IPS-18c (cell line): Measurements from ENCODE around the gene NEGR1.

Experiments
- H3K4me3 ChIP-seq: 2 replicates; pipeline ENCODE4 v1.7.0; 2013; ENCODE audit warnings: low read depth, mild to moderate bottlenecking, low read length, moderate library complexity; ENCODE audit not compliant: insufficient read depth
- H3K9me3 ChIP-seq: one replicate; pipeline ENCODE4 v1.6.1; 2013; ENCODE audit warnings: mild to moderate bottlenecking, low read length, moderate library complexity; ENCODE audit not compliant: control insufficient read depth, insufficient read depth

NEGR1 gene

GRCh38 chr1:72282271-72283021 lies at the start of gene NEGR1:
Gene NEGR1, minus strand, starts transcription at chr1:72282539.
- peak within 1 kb of the TSS; percentile 84 for H3K4me3 ChIP-seq

DNA sequence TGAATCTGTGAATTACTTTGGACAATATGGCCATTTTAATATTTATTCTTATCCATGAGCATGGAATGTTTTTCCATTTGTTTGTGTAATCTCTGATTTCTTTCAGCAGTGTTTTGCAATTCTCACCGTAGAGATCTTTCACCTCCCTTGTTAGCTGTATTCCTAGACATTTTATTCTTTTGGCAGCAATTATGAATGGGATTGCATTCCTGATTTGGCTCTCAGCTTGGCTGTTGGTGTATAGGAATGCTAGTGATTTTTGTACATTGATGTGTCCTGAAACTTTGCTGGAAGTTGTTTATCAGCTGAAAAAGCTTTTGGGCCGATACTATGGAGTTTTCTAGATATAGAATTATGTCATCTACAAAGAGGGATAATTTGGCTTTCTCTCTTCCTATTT lies 44.2 kb upstream of the NEGR1 start:
- no peaks in the 10 kb centered on the region for H3K9me3 ChIP-seq
- H3K4me3 ChIP-seq = no peak overlapping the region

More at GRCh38 chr1:72282271-72283021, at the start of gene NEGR1:
- no peaks in the 10 kb centered on the region for H3K9me3 ChIP-seq

DNA sequence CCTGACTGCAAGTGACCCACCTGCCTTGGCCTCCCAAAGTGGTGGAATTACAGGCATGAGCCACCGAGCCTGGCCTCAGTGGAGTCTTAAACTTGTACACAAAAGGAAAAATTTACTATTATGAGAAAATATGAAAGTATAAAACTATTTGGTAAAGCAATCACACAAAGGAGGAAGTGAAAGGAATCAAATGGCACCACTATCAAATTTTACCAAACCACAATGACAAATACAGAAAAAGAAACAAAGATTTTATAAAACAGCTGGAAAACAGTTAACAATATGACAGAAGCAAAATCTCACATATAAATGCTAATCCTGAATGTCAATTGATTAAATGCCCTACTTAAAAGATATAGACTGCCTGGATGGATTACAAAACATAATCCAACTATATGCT lies 42.1 kb upstream of the NEGR1 start:
- Histone ChIP-seq H3K9me3 (no peaks in the 10 kb centered on the region), H3K4me3 (no peak overlapping the region)

DNA sequence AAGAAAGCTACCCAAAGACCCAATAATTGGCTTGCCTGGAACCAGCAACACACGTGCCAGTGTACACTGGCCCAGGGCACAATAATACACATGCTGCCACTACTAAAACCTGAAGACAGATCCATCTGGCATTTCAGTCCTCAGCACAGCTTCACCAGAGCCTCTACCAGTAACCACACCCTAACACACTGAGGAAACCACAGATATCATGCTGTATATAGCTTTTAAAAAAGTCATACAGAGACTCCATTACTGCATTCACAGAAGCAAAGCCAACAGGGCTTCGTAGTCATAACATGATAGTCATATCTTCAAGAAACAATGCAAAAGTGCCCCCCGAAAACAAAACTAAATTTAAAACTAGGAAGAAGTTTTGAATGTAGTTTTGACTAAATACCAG lies 40.6 kb upstream of the NEGR1 start:
- no peaks in the 10 kb centered on the region for H3K9me3 ChIP-seq
- no peak overlapping the region for H3K4me3 ChIP-seq

- no peak overlapping the region for H3K4me3 ChIP-seq
- H3K9me3 ChIP-seq = no peaks in the 10 kb centered on the region
Measured at GRCh38 chr1:72296501-72296900, 14.2 kb upstream of the NEGR1 start.

DNA sequence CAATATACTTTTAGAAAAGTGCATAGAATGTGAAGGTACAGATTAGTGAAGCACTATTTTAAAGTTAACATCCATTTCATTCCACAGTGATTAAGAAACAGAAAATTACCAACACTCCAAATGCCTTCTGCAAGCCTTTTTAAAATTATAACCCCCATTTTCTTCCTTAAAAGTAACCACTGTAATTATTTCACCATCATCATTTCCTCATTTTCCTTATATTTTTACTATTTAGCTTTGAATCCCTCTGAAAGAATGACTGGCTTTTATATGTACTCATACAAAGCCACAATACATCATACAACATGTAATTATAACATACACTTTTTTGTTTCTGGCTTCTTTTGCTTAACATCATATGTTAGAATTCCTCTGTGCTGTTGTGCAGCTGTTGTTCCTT lies 6.5 kb upstream of the NEGR1 start:
- Histone ChIP-seq H3K9me3 (no peaks in the 10 kb centered on the region), H3K4me3 (no peak overlapping the region)

- no peaks in the 10 kb centered on the region for H3K9me3 ChIP-seq
- H3K4me3 ChIP-seq = no peak overlapping the region
Measured at GRCh38 chr1:72286401-72286800, 4.1 kb upstream of the NEGR1 start.

GRCh38 chr1:72285074-72285425 lies 2.7 kb upstream of the NEGR1 start:
- peak overlapping the region; percentile 84; the same call in 1 of the 2 replicates for H3K4me3 ChIP-seq

GRCh38 chr1:72284348-72285073 lies 2.2 kb upstream of the NEGR1 start:
- peak overlapping the region; percentile 84 for H3K4me3 ChIP-seq
- no peaks in the 10 kb centered on the region for H3K9me3 ChIP-seq

More at GRCh38 chr1:72285074-72285425, 2.7 kb upstream of the NEGR1 start:
- no peaks in the 10 kb centered on the region for H3K9me3 ChIP-seq

DNA sequence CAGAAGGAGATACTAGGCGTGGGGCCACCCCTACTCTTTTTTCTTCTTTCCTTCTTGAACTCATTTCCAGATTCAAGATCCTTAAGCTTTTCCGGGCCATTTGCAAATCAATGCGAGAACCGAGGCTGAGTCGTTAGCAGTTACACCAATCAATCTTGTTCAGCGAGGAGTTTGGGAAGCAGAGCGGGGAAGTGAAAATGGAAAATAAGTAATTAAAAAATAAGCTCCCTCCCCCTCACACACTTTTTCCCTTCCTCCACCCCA lies 1.7 kb upstream of the NEGR1 start:
- H3K9me3 ChIP-seq = no peaks in the 10 kb centered on the region
- H3K4me3 ChIP-seq = peak overlapping the region; percentile 84

- Histone ChIP-seq H3K4me3 (peak overlapping the region; percentile 84), H3K9me3 (no peaks in the 10 kb centered on the region)
Measured at GRCh38 chr1:72283307-72284083, 1.2 kb upstream of the NEGR1 start.

DNA sequence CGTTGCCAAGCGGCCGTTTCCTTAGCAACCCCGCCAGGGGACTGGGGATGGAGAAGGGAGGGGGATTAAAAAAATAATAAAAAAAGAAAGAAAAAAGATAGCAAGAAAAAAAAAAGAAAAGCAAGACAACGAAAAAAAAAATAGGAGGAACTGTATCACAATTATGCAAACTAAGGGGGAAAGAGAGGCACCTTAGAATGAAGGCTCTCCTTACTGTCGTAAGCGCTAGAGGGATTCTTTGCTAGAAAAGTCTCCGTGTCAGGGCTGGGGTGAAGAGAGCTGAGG lies 625 bp upstream of the NEGR1 start:
- Histone ChIP-seq H3K4me3 (peak overlapping the region; percentile 84), H3K9me3 (no peaks in the 10 kb centered on the region)

DNA sequence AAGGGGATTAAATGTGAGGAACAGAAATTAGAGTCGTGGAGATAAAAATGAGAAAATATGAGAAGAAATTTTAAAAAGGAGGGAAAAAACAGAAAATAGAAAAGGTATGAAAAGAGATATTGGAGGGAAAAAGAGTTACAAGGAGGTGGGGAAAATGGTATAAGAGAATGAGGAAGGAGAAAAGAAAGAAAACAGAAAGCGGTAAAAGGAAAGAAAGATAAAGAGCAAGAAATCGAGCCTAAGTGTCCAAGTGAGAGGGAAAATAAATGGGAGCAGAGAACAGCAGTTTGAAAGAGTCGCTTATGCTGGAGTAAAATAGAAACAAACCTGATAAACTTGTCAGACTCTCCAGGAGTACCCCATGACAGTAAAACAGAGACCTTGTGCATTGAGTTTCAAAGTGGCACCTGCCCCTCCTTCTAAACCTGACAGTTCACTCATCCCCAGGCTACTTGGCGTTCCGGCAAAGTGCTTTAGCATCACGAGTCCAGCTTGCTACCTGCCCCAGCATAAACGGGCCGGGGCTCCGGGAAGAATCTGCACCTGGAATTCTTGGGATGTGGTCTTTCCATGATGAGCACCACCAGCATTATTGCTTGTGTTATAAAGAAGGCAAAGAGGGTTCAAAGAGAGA lies 585 bp downstream of the NEGR1 start:
- Histone ChIP-seq H3K9me3 (no peaks in the 10 kb centered on the region), H3K4me3 (peak overlapping the region; percentile 84)

DNA sequence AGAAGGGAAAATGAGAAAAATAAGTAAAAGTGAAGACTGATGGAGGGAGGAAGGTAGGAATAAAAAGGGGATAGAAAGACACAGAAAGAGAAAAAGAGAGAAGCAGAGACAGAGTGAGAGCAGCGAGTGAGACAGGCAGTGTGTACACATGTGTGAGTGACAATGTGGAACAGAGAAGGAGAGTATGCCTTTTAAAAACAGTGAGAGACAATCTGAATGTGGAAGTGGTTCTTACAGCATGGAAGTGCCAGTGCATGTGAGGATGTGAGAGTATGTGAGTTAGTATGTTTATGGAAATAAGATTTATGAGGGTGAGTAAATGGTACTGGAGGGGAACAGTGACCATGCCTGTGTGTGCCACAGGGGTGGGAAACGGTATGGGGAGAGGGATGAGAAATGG lies 1.2 kb downstream of the NEGR1 start:
- Histone ChIP-seq H3K9me3 (no peaks in the 10 kb centered on the region), H3K4me3 (no peak overlapping the region)

DNA sequence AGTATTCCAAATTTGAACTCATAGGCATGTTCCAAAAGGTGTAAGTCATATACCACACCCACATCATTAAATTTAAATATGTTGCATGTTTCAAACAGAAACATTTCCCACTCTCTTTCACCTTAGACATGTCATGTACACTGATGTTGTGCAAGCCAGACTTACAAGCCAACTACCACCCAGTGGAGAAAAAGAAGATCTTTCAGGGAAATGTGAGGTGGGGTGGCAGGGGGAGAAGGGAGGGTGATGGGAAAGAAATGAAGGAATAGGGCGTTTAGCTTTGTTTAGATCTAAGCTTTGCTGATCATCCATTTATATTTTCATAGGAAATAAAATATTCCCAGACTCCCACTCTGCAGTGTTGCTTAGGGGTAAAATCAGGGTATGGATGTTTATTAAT lies 1.6 kb downstream of the NEGR1 start:
- H3K9me3 ChIP-seq = no peaks in the 10 kb centered on the region
- no peak overlapping the region for H3K4me3 ChIP-seq

DNA sequence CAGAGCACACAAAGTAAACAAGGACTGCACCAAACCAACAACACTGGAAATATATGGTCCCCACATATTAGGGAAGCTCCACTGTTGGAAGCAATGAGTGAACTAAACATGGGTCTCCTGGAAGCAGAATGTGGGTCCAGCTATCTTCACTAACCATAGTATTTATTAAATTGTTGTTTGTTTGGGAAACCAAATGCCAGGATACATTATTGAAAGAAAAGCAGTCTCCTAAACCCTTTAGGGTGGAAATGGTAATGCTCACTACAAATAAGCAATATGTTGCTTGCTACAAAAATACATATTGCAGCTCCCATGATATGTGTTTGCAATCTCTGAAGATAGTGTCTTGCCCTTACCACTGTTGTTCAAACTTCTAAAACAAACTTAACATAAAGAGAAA lies 2.2 kb downstream of the NEGR1 start:
- Histone ChIP-seq H3K9me3 (no peaks in the 10 kb centered on the region), H3K4me3 (no peak overlapping the region)

DNA sequence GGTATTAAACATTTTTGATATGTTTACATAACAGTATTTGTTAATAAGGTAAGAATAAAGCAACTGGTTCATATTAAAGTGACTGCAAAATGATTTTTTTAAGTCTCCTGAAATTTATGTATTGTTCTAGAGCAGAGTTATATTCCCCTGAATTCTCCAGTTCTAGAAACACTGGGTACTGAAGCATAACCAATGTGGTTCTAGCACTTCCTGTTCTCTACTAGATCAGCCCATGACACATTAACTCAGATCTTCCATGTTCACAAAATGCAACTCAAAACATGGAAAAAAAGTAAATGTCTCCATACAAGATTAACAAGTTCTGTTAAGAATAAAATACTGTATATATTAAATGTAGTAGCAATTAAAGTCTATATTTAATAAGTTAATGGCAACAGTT lies 3.9 kb downstream of the NEGR1 start:
- no peaks in the 10 kb centered on the region for H3K9me3 ChIP-seq
- H3K4me3 ChIP-seq = no peak overlapping the region

GRCh38 chr1:72271555-72272085 lies 10.7 kb downstream of the NEGR1 start:
- H3K9me3 ChIP-seq = no peaks in the 10 kb centered on the region
- no peak overlapping the region for H3K4me3 ChIP-seq
